ENCODE results near the gene CROCC2.

CROCC2 gene

GRCh38 chr2:240877460-240878340, 28.4 kb upstream of the CROCC2 start:
- H2AFZ ChIP-seq (ENCODE audit: low read length) = no peak overlapping the region
- H3K27ac ChIP-seq (ENCODE audit: low read depth, low read length, poor library complexity, severe bottlenecking) = no peak overlapping the region
- H4K20me1 ChIP-seq (ENCODE audit: insufficient read depth, low read length) = no peaks in the 10 kb centered on the region
- no peaks in the 10 kb centered on the region for H3K27me3 ChIP-seq (ENCODE audit: insufficient read depth, low read length)
- H3K36me3 ChIP-seq (ENCODE audit: insufficient read depth, low read length) = no peaks in the 10 kb centered on the region
- TF ChIP-seq, protein P1, sequence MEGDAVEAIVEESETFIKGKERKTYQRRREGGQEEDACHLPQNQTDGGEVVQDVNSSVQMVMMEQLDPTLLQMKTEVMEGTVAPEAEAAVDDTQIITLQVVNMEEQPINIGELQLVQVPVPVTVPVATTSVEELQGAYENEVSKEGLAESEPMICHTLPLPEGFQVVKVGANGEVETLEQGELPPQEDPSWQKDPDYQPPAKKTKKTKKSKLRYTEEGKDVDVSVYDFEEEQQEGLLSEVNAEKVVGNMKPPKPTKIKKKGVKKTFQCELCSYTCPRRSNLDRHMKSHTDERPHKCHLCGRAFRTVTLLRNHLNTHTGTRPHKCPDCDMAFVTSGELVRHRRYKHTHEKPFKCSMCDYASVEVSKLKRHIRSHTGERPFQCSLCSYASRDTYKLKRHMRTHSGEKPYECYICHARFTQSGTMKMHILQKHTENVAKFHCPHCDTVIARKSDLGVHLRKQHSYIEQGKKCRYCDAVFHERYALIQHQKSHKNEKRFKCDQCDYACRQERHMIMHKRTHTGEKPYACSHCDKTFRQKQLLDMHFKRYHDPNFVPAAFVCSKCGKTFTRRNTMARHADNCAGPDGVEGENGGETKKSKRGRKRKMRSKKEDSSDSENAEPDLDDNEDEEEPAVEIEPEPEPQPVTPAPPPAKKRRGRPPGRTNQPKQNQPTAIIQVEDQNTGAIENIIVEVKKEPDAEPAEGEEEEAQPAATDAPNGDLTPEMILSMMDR (IDR thresholded peaks at IDR 0.05; ENCODE audit: low read length) = no peak
- TF ChIP-seq EZH2 (IDR thresholded peaks at IDR 0.05; ENCODE audit: borderline replicate concordance, low read length) = no peak
- H3K4me3 ChIP-seq (ENCODE audit: low read depth, low read length, poor library complexity, severe bottlenecking) = no peak overlapping the region
- no peaks in the 10 kb centered on the region for H3K4me1 ChIP-seq (ENCODE audit: insufficient read depth, low read length, severe bottlenecking)
- H3K9me3 ChIP-seq (ENCODE audit: low read length) = no peaks in the 10 kb centered on the region
- H3F3A ChIP-seq (ENCODE audit: insufficient read depth, low read length) = no peaks in the 10 kb centered on the region
- H3K9me2 ChIP-seq (ENCODE audit: low read depth, low read length) = no peaks in the 10 kb centered on the region
- no peak overlapping the region for H3K4me2 ChIP-seq (ENCODE audit: low read length)
- H3K9ac ChIP-seq (ENCODE audit: low read length) = no peak overlapping the region
- H3K79me2 ChIP-seq (ENCODE audit: insufficient read depth, low read length) = no peaks in the 10 kb centered on the region

- H3K27ac ChIP-seq (ENCODE audit: low read depth, low read length, poor library complexity, severe bottlenecking) = no peak overlapping the region
These were observed 27.7 kb upstream of the CROCC2 start for GRCh38 chr2:240878341-240878936.

GRCh38 chr2:240879105-240879504, 27.0 kb upstream of the CROCC2 start:
- Histone ChIP-seq H3K9me3 (ENCODE audit: low read length) (no peaks in the 10 kb centered on the region), H3K9me2 (ENCODE audit: low read depth, low read length) (no peaks in the 10 kb centered on the region), H3K79me2 (ENCODE audit: insufficient read depth, low read length) (no peaks in the 10 kb centered on the region), H3K27me3 (ENCODE audit: insufficient read depth, low read length) (no peaks in the 10 kb centered on the region), H3K4me2 (ENCODE audit: low read length) (no peak overlapping the region), H3K9ac (ENCODE audit: low read length) (no peak overlapping the region), H4K20me1 (ENCODE audit: insufficient read depth, low read length) (no peaks in the 10 kb centered on the region), H3K27ac (ENCODE audit: low read depth, low read length, poor library complexity, severe bottlenecking) (no peak overlapping the region), H3K4me1 (ENCODE audit: insufficient read depth, low read length, severe bottlenecking) (no peaks in the 10 kb centered on the region), H3K36me3 (ENCODE audit: insufficient read depth, low read length) (no peaks in the 10 kb centered on the region), H3K4me3 (ENCODE audit: low read depth, low read length, poor library complexity, severe bottlenecking) (no peak overlapping the region), H2AFZ (ENCODE audit: low read length) (no peak overlapping the region), H3F3A (ENCODE audit: insufficient read depth, low read length) (no peaks in the 10 kb centered on the region)
- TF ChIP-seq, protein P1 (IDR thresholded peaks at IDR 0.05; ENCODE audit: low read length) = no peak
- TF ChIP-seq EZH2 (IDR thresholded peaks at IDR 0.05; ENCODE audit: borderline replicate concordance, low read length) = no peak

More at GRCh38 chr2:240878341-240878936, 27.7 kb upstream of the CROCC2 start:
- no peak overlapping the region for H3K4me3 ChIP-seq (ENCODE audit: low read depth, low read length, poor library complexity, severe bottlenecking)
- H3K9me3 ChIP-seq (ENCODE audit: low read length) = no peaks in the 10 kb centered on the region
- H4K20me1 ChIP-seq (ENCODE audit: insufficient read depth, low read length) = no peaks in the 10 kb centered on the region
- no peaks in the 10 kb centered on the region for H3K9me2 ChIP-seq (ENCODE audit: low read depth, low read length)
- H3K9ac ChIP-seq (ENCODE audit: low read length) = no peak overlapping the region
- no peaks in the 10 kb centered on the region for H3K27me3 ChIP-seq (ENCODE audit: insufficient read depth, low read length)
- H3K4me1 ChIP-seq (ENCODE audit: insufficient read depth, low read length, severe bottlenecking) = no peaks in the 10 kb centered on the region
- H3K4me2 ChIP-seq (ENCODE audit: low read length) = no peak overlapping the region
- no peaks in the 10 kb centered on the region for H3K79me2 ChIP-seq (ENCODE audit: insufficient read depth, low read length)
- no peak overlapping the region for H2AFZ ChIP-seq (ENCODE audit: low read length)
- H3K36me3 ChIP-seq (ENCODE audit: insufficient read depth, low read length) = no peaks in the 10 kb centered on the region
- no peak for TF ChIP-seq EZH2 (IDR thresholded peaks at IDR 0.05; ENCODE audit: borderline replicate concordance, low read length)
- TF ChIP-seq, protein P1 (IDR thresholded peaks at IDR 0.05; ENCODE audit: low read length) = no peak
- no peaks in the 10 kb centered on the region for H3F3A ChIP-seq (ENCODE audit: insufficient read depth, low read length)
